HEK293 (cell line): ENCODE measurements around the gene GMDS.

Source experiments
- HOXA7 ChIP-seq: sonication (generic); formaldehyde crosslinking; IDR thresholded peaks from 2 replicates; pipeline ENCODE4 v1.8.1; 2022; ENCODE audit warnings: missing genetic modification reagents, borderline replicate concordance
- HOXD13 ChIP-seq: sonication (generic); formaldehyde crosslinking; IDR thresholded peaks from 2 replicates; pipeline ENCODE4 v1.8.0; 2022; ENCODE audit warnings: missing genetic modification reagents, borderline replicate concordance
- PBX3 ChIP-seq: sonication (generic); formaldehyde crosslinking; IDR thresholded peaks from 2 replicates; pipeline ENCODE4 v1.8.1; 2022; ENCODE audit warnings: mild to moderate bottlenecking, moderate library complexity, missing genetic modification reagents
- PRDM1 ChIP-seq: fragments of 450-650 bp; formaldehyde crosslinking; IDR thresholded peaks from 2 replicates; pipeline ENCODE4; 2016; ENCODE audit warnings: missing biosample characterization, missing genetic modification characterization
- ZBTB21 ChIP-seq: fragments of 450-650 bp; formaldehyde crosslinking; IDR thresholded peaks from 2 replicates; pipeline ENCODE4 v1.5.1; 2017; ENCODE audit warnings: missing biosample characterization, missing genetic modification characterization
- ZBTB7A ChIP-seq: fragments of 450-650 bp; formaldehyde crosslinking; IDR thresholded peaks from 2 replicates; pipeline ENCODE4 v1.5.1; 2016; ENCODE audit warnings: low read depth, missing biosample characterization, missing genetic modification characterization
- ZBTB8A ChIP-seq: fragments of 450-650 bp; formaldehyde crosslinking; IDR thresholded peaks from 2 replicates; pipeline ENCODE4 v1.5.1; 2016; ENCODE audit warnings: missing biosample characterization, missing genetic modification characterization
- ZNF747 ChIP-seq: fragments of 450-650 bp; formaldehyde crosslinking; IDR thresholded peaks from 2 replicates; pipeline ENCODE4 v1.5.1; 2016; ENCODE audit warnings: missing biosample characterization, missing genetic modification characterization
- TF ChIP-seq, protein P1 (sequence below): fragments of 450-650 bp; formaldehyde crosslinking; IDR thresholded peaks from 2 replicates; pipeline ENCODE4 v1.5.1; 2016; ENCODE audit warnings: missing biosample characterization, missing genetic modification characterization
- TF ChIP-seq, protein P2 (sequence below): fragments of 450-650 bp; formaldehyde crosslinking; IDR thresholded peaks from 2 replicates; pipeline ENCODE4 v1.5.1; 2017; ENCODE audit warnings: missing biosample characterization, missing genetic modification characterization
- TF ChIP-seq, protein P3 (sequence below): fragments of 450-650 bp; formaldehyde crosslinking; IDR thresholded peaks from 2 replicates; pipeline ENCODE4 v1.5.1; 2016; ENCODE audit warnings: missing biosample characterization, missing genetic modification characterization
- TF ChIP-seq, protein P4 (sequence below): fragments of 450-650 bp; formaldehyde crosslinking; IDR thresholded peaks from 2 replicates; pipeline ENCODE4 v1.5.1; 2017; ENCODE audit warnings: missing biosample characterization, missing genetic modification characterization
- TF ChIP-seq, protein P5 (sequence below): fragments of 450-650 bp; formaldehyde crosslinking; IDR thresholded peaks from 2 replicates; pipeline ENCODE4 v1.5.1; 2016; ENCODE audit warnings: missing biosample characterization, missing genetic modification characterization

DNA sequence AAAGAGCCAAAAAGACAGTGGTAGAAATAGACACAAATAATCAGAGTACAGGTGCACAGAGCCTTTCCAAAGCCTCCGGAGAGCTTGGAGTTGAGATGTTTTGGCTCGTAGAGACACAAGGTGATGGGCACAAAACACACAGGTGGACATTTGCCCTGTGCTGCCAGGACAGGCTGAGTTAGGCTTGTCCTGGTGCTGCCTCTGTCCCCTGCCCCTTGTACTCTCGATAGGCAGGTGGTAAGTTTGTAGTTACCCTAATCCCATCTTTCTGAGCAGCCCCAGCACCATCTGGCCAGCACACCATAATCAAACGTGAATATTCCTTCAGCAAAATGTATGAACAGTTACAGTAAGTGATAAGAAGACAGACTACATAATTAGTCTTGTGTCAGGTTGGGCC, 540.2 kb downstream of the GMDS start:
- TF ChIP-seq, protein P1, sequence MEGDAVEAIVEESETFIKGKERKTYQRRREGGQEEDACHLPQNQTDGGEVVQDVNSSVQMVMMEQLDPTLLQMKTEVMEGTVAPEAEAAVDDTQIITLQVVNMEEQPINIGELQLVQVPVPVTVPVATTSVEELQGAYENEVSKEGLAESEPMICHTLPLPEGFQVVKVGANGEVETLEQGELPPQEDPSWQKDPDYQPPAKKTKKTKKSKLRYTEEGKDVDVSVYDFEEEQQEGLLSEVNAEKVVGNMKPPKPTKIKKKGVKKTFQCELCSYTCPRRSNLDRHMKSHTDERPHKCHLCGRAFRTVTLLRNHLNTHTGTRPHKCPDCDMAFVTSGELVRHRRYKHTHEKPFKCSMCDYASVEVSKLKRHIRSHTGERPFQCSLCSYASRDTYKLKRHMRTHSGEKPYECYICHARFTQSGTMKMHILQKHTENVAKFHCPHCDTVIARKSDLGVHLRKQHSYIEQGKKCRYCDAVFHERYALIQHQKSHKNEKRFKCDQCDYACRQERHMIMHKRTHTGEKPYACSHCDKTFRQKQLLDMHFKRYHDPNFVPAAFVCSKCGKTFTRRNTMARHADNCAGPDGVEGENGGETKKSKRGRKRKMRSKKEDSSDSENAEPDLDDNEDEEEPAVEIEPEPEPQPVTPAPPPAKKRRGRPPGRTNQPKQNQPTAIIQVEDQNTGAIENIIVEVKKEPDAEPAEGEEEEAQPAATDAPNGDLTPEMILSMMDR (tag by site-specific recombination), result no peak
- TF ChIP-seq, protein P2, sequence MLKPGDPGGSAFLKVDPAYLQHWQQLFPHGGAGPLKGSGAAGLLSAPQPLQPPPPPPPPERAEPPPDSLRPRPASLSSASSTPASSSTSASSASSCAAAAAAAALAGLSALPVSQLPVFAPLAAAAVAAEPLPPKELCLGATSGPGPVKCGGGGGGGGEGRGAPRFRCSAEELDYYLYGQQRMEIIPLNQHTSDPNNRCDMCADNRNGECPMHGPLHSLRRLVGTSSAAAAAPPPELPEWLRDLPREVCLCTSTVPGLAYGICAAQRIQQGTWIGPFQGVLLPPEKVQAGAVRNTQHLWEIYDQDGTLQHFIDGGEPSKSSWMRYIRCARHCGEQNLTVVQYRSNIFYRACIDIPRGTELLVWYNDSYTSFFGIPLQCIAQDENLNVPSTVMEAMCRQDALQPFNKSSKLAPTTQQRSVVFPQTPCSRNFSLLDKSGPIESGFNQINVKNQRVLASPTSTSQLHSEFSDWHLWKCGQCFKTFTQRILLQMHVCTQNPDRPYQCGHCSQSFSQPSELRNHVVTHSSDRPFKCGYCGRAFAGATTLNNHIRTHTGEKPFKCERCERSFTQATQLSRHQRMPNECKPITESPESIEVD (tag by site-specific recombination), result no peak
- TF ChIP-seq ZNF747 (no peak), HOXD13 (CRISPR knock-in tag) (no peak), ZBTB8A (tag by site-specific recombination) (no peak), ZBTB7A (no peak), ZBTB21 (tag by site-specific recombination) (no peak), HOXA7 (no peak), PRDM1 (tag by site-specific recombination) (no peak), PBX3 (CRISPR knock-in tag) (no peak)
- TF ChIP-seq, protein P3, sequence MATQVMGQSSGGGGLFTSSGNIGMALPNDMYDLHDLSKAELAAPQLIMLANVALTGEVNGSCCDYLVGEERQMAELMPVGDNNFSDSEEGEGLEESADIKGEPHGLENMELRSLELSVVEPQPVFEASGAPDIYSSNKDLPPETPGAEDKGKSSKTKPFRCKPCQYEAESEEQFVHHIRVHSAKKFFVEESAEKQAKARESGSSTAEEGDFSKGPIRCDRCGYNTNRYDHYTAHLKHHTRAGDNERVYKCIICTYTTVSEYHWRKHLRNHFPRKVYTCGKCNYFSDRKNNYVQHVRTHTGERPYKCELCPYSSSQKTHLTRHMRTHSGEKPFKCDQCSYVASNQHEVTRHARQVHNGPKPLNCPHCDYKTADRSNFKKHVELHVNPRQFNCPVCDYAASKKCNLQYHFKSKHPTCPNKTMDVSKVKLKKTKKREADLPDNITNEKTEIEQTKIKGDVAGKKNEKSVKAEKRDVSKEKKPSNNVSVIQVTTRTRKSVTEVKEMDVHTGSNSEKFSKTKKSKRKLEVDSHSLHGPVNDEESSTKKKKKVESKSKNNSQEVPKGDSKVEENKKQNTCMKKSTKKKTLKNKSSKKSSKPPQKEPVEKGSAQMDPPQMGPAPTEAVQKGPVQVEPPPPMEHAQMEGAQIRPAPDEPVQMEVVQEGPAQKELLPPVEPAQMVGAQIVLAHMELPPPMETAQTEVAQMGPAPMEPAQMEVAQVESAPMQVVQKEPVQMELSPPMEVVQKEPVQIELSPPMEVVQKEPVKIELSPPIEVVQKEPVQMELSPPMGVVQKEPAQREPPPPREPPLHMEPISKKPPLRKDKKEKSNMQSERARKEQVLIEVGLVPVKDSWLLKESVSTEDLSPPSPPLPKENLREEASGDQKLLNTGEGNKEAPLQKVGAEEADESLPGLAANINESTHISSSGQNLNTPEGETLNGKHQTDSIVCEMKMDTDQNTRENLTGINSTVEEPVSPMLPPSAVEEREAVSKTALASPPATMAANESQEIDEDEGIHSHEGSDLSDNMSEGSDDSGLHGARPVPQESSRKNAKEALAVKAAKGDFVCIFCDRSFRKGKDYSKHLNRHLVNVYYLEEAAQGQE (tag by site-specific recombination), result no peak
- TF ChIP-seq, protein P4, sequence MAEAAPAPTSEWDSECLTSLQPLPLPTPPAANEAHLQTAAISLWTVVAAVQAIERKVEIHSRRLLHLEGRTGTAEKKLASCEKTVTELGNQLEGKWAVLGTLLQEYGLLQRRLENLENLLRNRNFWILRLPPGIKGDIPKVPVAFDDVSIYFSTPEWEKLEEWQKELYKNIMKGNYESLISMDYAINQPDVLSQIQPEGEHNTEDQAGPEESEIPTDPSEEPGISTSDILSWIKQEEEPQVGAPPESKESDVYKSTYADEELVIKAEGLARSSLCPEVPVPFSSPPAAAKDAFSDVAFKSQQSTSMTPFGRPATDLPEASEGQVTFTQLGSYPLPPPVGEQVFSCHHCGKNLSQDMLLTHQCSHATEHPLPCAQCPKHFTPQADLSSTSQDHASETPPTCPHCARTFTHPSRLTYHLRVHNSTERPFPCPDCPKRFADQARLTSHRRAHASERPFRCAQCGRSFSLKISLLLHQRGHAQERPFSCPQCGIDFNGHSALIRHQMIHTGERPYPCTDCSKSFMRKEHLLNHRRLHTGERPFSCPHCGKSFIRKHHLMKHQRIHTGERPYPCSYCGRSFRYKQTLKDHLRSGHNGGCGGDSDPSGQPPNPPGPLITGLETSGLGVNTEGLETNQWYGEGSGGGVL (tag by site-specific recombination), result no peak
- TF ChIP-seq, protein P5, sequence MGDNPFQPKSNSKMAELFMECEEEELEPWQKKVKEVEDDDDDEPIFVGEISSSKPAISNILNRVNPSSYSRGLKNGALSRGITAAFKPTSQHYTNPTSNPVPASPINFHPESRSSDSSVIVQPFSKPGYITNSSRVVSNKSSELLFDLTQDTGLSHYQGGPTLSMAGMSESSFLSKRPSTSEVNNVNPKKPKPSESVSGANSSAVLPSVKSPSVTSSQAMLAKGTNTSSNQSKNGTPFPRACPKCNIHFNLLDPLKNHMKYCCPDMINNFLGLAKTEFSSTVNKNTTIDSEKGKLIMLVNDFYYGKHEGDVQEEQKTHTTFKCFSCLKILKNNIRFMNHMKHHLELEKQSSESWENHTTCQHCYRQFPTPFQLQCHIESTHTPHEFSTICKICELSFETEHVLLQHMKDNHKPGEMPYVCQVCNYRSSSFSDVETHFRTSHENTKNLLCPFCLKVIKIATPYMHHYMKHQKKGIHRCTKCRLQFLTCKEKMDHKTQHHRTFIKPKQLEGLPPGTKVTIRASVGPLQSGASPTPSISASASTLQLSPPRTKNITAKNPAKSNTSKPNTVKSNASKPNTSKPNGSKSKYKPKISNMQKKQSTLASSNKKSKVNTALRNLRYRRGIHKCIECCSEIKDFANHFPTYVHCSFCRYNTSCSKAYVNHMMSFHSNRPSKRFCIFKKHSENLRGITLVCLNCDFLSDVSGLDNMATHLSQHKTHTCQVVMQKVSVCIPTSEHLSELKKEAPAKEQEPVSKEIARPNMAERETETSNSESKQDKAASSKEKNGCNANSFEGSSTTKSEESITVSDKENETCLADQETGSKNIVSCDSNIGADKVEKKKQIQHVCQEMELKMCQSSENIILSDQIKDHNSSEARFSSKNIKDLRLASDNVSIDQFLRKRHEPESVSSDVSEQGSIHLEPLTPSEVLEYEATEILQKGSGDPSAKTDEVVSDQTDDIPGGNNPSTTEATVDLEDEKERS (tag by site-specific recombination), result no peak
